ENCODE results near the gene SCPEP1.

SCPEP1 gene

GRCh38 chr17:57032343-57032742 lies 54.4 kb downstream of the SCPEP1 start:
- H3K4me3 ChIP-seq (ENCODE audit: low read depth, low read length): no peak overlapping the region
- no peak for TF ChIP-seq CTCF (IDR thresholded peaks at IDR 0.05; ENCODE audit: borderline replicate concordance, insufficient read depth, low read depth, low read length)

GRCh38 chr17:57033296-57033695 lies 55.4 kb downstream of the SCPEP1 start:
- no peak for TF ChIP-seq CTCF (IDR thresholded peaks at IDR 0.05; ENCODE audit: borderline replicate concordance, insufficient read depth, low read depth, low read length)
- H3K4me3 ChIP-seq (ENCODE audit: low read depth, low read length): no peak overlapping the region

GRCh38 chr17:57034807-57035754 lies 57.1 kb downstream of the SCPEP1 start:
- H3K4me3 ChIP-seq (ENCODE audit: low read depth, low read length): no peak overlapping the region
- TF ChIP-seq CTCF (IDR thresholded peaks at IDR 0.05; ENCODE audit: borderline replicate concordance, insufficient read depth, low read depth, low read length): no peak

GRCh38 chr17:57035971-57036481 lies 58.1 kb downstream of the SCPEP1 start:
- no peak for TF ChIP-seq CTCF (IDR thresholded peaks at IDR 0.05; ENCODE audit: borderline replicate concordance, insufficient read depth, low read depth, low read length)
- no peak overlapping the region for H3K4me3 ChIP-seq (ENCODE audit: low read depth, low read length)

- no peak for TF ChIP-seq CTCF (IDR thresholded peaks at IDR 0.05; ENCODE audit: borderline replicate concordance, insufficient read depth, low read depth, low read length)
- no peak overlapping the region for H3K4me3 ChIP-seq (ENCODE audit: low read depth, low read length)
Measured at GRCh38 chr17:57037411-57037810, 59.5 kb downstream of the SCPEP1 start.

- no peak for TF ChIP-seq CTCF (IDR thresholded peaks at IDR 0.05; ENCODE audit: borderline replicate concordance, insufficient read depth, low read depth, low read length)
Measured at GRCh38 chr17:57038486-57038885, 60.6 kb downstream of the SCPEP1 start.

GRCh38 chr17:57040571-57040970 lies 62.6 kb downstream of the SCPEP1 start:
- no peak overlapping the region for H3K4me3 ChIP-seq (ENCODE audit: low read depth, low read length)
- no peak for TF ChIP-seq CTCF (IDR thresholded peaks at IDR 0.05; ENCODE audit: borderline replicate concordance, insufficient read depth, low read depth, low read length)

More at GRCh38 chr17:57038486-57038885, 60.6 kb downstream of the SCPEP1 start:
- no peak overlapping the region for H3K4me3 ChIP-seq (ENCODE audit: low read depth, low read length)
